Naive thymus-derived CD8-positive, alpha-beta T cell (primary cell): ENCODE measurements around the gene CASK. TPM values are rescaled to one million over a fixed set of nuclear protein-coding genes. Genes with fewer than 3 reads are reported as not detected.

Source experiments
- ATAC-seq, 2 donors: fragments of 150-1000 bp; cut with Tn5 transposase in 1 of 2; sonication (Bioruptor Pico), chemical (Tn5 transposase) in 1 of 2; 1 replicate in 1 of 2; 2 replicates in 1 of 2; pipeline ENCODE4 v1.10.0; 2021; ENCODE audit warnings: mild to moderate bottlenecking in 2 of 2, moderate library complexity in 2 of 2
- POLR2A ChIA-PET: fragments of 350-600 bp; sonication (Branson Sonifier 250); formaldehyde crosslinking; loops from one replicate; lab custom pipeline; 2021; ENCODE audit warnings: antibody characterized with exemption; lab: Charles Lee
- DNase-seq, 10 donors: peaks; one replicate each; pipeline versions ENCODE4 v3.0.0 to v3.0.0-alpha.2; 2020 to 2022
- H3K27ac Mint-ChIP-seq, 10 donors: one replicate each; pipeline ENCODE4 v1.8.0; 2020 to 2022; ENCODE audit warnings: mild to moderate bottlenecking in 10 of 10, mixed read lengths in 10 of 10, moderate library complexity in 4 of 10, inconsistent platforms in 1 of 10
- H3K27me3 Mint-ChIP-seq, 5 donors: one replicate each; pipeline ENCODE4 v1.8.0; 2021 to 2022; ENCODE audit warnings: mixed read lengths in 5 of 5
- H3K36me3 Mint-ChIP-seq, 3 donors: one replicate each; pipeline ENCODE4 v1.8.0; 2020 to 2022; ENCODE audit warnings: mixed read lengths in 3 of 3, mild to moderate bottlenecking in 2 of 3, inconsistent platforms in 1 of 3
- H3K4me1 Mint-ChIP-seq, 4 donors: one replicate each; pipeline ENCODE4 v1.8.0; 2021 to 2022; ENCODE audit warnings: mixed read lengths in 4 of 4
- H3K4me3 Mint-ChIP-seq, 10 donors: one replicate each; pipeline ENCODE4 v1.8.0; 2020 to 2022; ENCODE audit warnings: mild to moderate bottlenecking in 10 of 10, mixed read lengths in 10 of 10, moderate library complexity in 6 of 10, inconsistent platforms in 1 of 10
- H3K9me3 Mint-ChIP-seq, 9 donors: one replicate each; pipeline ENCODE4 v1.8.0; 2020 to 2022; ENCODE audit warnings: mixed read lengths in 9 of 9, mild to moderate bottlenecking in 3 of 9, inconsistent platforms in 1 of 9, moderate library complexity in 1 of 9
- polyA plus RNA-seq, 3 donors: library from polyadenylated mRNA; unstranded; fragments of 300-500 nt; fragmentation: Illumina TruSeq; gene quantifications; one replicate each; pipeline ENCODE4 v1.2.3, GENCODE V29; 2021
- total RNA-seq, 8 experiments: library from RNA in 2 of 8; stranded (reverse) in 2 of 8; gene quantifications; one replicate each; pipeline ENCODE4 v1.2.3 and lab custom pipeline; 2021 to 2026

Gene CASK
- total and polyA plus RNA-seq, 5 experiments from 2014 or later: 4.6 to 90.4 (median 16.1) TPM

DNA sequence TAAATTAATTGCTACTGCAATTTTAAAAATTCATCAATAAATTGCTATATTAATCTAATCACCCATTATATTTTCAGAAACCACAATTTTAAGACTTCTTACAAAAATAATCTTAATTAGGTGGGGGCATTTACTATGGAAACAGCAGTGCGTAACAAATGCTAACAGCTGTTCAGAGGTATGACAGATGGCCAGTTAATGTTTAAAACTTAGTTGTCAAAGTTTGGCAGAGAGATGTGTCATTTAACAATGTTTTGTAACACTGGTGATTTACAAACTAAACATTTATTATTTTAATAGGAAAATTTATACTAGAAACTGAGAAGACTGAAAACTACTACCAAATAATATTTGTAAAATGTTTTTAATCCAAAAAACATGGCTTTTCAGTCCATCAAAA lies 319.8 kb downstream of the CASK start:
- ATAC-seq (no peak), DNase-seq (no peak)
- Mint-ChIP-seq H3K27me3 (no peaks in the 10 kb centered on the region), H3K36me3 (peaks cover 0 to 27% (median 5%) of the 10 kb centered on the region in 3 donors), H3K4me1 (peaks cover 0 to 12% (median 0%) of the 10 kb centered on the region in 4 donors), H3K9me3 (no peaks in the 10 kb centered on the region), H3K4me3 (no peak overlapping the region), H3K27ac (peak overlapping the region in 1 of 10 donors; percentile 29)
- POLR2A ChIA-PET: no interaction called here

GRCh38 chrX:41602816-41603345 lies 320.5 kb downstream of the CASK start:
- Mint-ChIP-seq H3K4me1 (peaks cover 0 to 10% (median 0%) of the 10 kb centered on the region in 4 donors), H3K27ac (no peak overlapping the region), H3K4me3 (no peak overlapping the region), H3K27me3 (no peaks in the 10 kb centered on the region), H3K9me3 (no peaks in the 10 kb centered on the region), H3K36me3 (peaks cover 0 to 24% (median 5%) of the 10 kb centered on the region in 3 donors)
- DNase-seq (no peak), ATAC-seq (no peak)
- POLR2A ChIA-PET: no interaction called here

GRCh38 chrX:41600291-41600690 lies 323.1 kb downstream of the CASK start:
- ATAC-seq (no peak), DNase-seq (no peak)
- Mint-ChIP-seq H3K36me3 (peaks cover 0 to 10% (median 2%) of the 10 kb centered on the region in 3 donors), H3K4me1 (peaks cover 0 to 20% (median 0%) of the 10 kb centered on the region in 4 donors), H3K27ac (no peak overlapping the region), H3K27me3 (no peaks in the 10 kb centered on the region), H3K4me3 (no peak overlapping the region), H3K9me3 (no peaks in the 10 kb centered on the region)
- POLR2A ChIA-PET: interaction anchor here (0.6 kb wide), 1 partner anchor 17 kb away, joined by 3 read pairs; no protein-coding TSS in a partner anchor

DNA sequence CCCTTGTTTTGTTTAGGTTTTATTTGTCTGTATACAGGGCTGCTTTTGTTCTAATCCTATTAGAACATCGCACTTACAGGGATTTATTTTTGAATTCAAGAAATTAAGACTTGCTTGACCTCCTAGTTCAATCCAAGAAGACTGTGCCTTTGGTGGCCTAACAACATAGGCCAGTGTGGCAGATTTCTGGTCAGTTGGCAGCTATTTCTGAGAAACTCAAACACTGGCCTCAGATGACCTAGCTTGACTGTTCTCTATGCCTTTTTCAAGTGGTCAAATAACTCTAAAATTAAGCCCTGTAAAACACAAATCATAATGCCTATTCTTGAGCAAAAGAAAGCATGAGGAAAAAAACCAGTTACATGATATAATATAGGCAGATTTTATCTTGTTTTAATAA lies 323.8 kb downstream of the CASK start:
- no peak for ATAC-seq
- H3K36me3 Mint-ChIP-seq: peaks cover 0 to 11% (median 2%) of the 10 kb centered on the region in 3 donors
- H3K27me3 Mint-ChIP-seq: no peaks in the 10 kb centered on the region
- POLR2A ChIA-PET: no interaction called here
- peaks cover 0 to 22% (median 0%) of the 10 kb centered on the region in 4 donors for H3K4me1 Mint-ChIP-seq
- no peaks in the 10 kb centered on the region for H3K9me3 Mint-ChIP-seq
- no peak overlapping the region for H3K4me3 Mint-ChIP-seq
- H3K27ac Mint-ChIP-seq: no peak overlapping the region
- DNase-seq: no peak

DNA sequence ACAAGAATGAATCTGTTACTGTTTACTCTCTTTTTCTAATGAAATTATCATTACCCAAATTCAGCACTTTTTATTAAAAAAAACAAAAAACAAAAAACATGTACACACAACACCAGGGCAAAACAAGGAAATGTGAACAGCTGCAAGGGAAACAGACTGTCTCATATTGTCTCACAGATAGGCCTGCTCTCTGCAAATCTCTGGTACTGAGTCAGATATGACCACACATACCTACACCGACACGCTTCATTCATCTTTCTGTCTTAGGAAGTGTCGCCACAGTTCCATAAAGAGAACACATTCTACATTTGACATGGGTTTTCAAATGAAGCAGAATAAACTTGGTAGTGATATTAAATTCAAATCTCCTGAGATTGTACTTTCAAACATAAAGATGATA lies 326.8 kb downstream of the CASK start:
- Mint-ChIP-seq H3K4me3 (no peak overlapping the region), H3K27me3 (no peaks in the 10 kb centered on the region), H3K9me3 (no peaks in the 10 kb centered on the region), H3K27ac (peak overlapping the region in 1 of 10 donors; percentile 10), H3K4me1 (peaks cover 0 to 19% (median 0%) of the 10 kb centered on the region in 4 donors), H3K36me3 (peaks cover 0 to 11% (median 2%) of the 10 kb centered on the region in 3 donors)
- POLR2A ChIA-PET: interaction anchor here (1.3 kb wide), 1 partner anchor 12 kb away, joined by 3 read pairs; no protein-coding TSS in a partner anchor
- no peak for ATAC-seq
- DNase-seq: no peak

GRCh38 chrX:41594634-41595033 lies 328.7 kb downstream of the CASK start:
- DNase-seq (no peak), ATAC-seq (no peak)
- Mint-ChIP-seq H3K36me3 (peaks cover 0 to 16% (median 0%) of the 10 kb centered on the region in 3 donors), H3K4me1 (peaks cover 0 to 19% (median under 1%) of the 10 kb centered on the region in 4 donors), H3K27ac (peak overlapping the region in 1 of 10 donors; percentile 1), H3K9me3 (no peaks in the 10 kb centered on the region), H3K4me3 (no peak overlapping the region), H3K27me3 (no peaks in the 10 kb centered on the region)
- POLR2A ChIA-PET: no interaction called here

DNA sequence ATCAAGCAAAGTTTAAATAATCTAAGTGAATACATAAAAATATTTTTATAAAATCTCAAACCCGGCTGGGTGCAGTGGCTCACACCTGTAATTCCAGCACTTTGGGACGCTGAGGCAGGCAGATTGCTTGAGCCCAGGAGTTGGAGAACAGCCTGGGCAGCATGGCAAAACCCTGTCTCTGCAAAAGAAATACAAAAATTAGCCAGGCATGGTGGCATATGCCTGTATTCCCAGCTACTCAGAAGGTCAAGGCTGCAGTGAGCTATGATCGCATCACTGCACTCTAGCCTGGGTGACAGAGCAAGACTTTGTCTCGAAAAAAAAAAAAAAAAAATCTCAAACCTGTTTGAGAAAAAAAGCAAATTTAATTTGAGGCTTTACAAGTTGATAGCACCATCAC lies 331.4 kb downstream of the CASK start:
- Mint-ChIP-seq H3K4me3 (no peak overlapping the region), H3K4me1 (peaks cover 0 to 10% (median under 1%) of the 10 kb centered on the region in 4 donors), H3K36me3 (peaks cover 0 to 26% (median 0%) of the 10 kb centered on the region in 3 donors), H3K27me3 (no peaks in the 10 kb centered on the region), H3K9me3 (no peaks in the 10 kb centered on the region), H3K27ac (no peak overlapping the region)
- no peak for DNase-seq
- POLR2A ChIA-PET: no interaction called here
- no peak for ATAC-seq

DNA sequence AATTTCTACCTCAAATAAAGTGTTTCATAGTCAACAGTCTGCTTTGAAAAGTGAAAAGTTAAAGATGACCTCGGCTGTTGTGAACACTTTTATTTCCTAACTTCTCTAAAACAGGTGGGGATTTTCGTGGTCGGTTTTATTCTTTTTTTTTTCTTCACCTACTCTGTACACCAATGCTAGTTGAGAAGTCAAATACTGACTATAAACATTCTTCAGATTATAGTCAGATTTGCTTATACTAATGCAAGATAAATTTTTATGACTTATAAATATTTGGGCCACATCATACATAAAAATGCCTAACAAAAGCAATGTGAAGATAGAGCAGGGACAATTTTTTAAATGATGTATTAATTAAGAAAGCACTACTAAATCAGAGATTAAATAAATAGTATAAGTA lies 332.7 kb downstream of the CASK start:
- Mint-ChIP-seq H3K4me1 (peaks cover 0 to 2% (median under 1%) of the 10 kb centered on the region in 4 donors), H3K27me3 (no peaks in the 10 kb centered on the region), H3K36me3 (peaks cover 0 to 32% (median 0%) of the 10 kb centered on the region in 3 donors), H3K4me3 (no peak overlapping the region), H3K27ac (no peak overlapping the region), H3K9me3 (no peaks in the 10 kb centered on the region)
- POLR2A ChIA-PET: no interaction called here
- ATAC-seq (no peak), DNase-seq (no peak)

GRCh38 chrX:41589634-41590270 lies 333.6 kb downstream of the CASK start:
- H3K36me3 Mint-ChIP-seq: peaks cover 4 to 36% (median 4%) of the 10 kb centered on the region in 3 donors
- no peaks in the 10 kb centered on the region for H3K9me3 Mint-ChIP-seq

DNA sequence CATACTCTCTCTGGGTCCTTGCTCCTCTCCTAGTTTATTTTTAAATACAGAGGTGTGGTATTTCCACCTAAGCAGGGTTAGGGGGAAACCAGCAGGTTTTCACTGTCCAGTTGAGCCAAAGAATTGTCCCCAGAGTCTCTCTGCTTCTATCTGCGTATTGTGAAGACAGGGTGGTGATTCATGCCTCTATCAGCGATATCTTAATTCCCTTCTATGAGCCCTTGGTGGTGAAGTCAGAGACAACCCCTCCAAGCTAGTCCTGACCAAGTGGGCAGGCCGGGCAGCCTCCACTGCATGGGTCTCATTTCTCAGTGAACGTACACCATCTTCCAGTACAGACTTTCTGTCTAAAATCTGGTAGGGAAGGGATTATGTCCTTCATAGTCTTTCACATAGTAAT lies 335.1 kb downstream of the CASK start:
- peaks cover 0 to 2% (median under 1%) of the 10 kb centered on the region in 4 donors for H3K4me1 Mint-ChIP-seq
- H3K36me3 Mint-ChIP-seq: peaks cover 5 to 43% (median 7%) of the 10 kb centered on the region in 3 donors
- POLR2A ChIA-PET: no interaction called here
- DNase-seq (no peak), ATAC-seq (no peak)
- H3K4me3 Mint-ChIP-seq: no peak overlapping the region
- H3K27ac Mint-ChIP-seq: no peak overlapping the region
- no peaks in the 10 kb centered on the region for H3K9me3 Mint-ChIP-seq
- no peaks in the 10 kb centered on the region for H3K27me3 Mint-ChIP-seq

More at GRCh38 chrX:41589634-41590270, 333.6 kb downstream of the CASK start:
- Mint-ChIP-seq H3K27me3 (no peaks in the 10 kb centered on the region), H3K4me1 (peaks cover 0 to 2% (median 0%) of the 10 kb centered on the region in 4 donors), H3K27ac (no peak overlapping the region), H3K4me3 (no peak overlapping the region)
- POLR2A ChIA-PET: no interaction called here
- DNase-seq (no peak), ATAC-seq (no peak)

DNA sequence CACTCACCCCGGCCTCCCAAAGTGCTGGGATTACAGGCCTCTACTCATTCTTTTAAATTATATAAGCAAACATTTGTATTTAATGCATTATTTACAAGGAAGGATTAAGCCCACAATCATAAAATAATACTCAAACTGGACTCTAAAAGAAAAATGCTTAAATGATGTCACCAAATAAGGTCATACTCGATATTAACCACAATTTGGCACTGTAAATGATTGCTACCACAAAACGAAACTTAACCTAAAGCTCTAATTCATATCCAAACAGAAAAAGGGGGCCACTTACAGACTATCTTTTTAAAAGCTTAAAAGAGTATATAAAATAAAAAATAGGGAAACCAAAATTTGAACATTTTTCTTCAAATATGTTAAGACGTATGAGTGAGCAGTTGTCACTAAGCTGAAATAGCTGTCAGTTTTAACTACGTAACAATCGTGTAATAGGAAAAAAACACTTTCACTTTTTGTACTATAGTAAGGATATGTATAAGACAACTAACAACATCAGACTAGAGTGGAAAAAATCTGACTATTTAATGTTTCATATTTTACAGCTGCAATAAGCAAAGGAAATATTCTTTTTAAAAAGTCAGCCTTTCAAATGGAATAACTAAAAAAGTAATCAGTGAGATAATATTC lies 342.8 kb downstream of the CASK start:
- ATAC-seq: no peak
- peaks cover 26 to 64% (median 32%) of the 10 kb centered on the region in 3 donors for H3K36me3 Mint-ChIP-seq
- peaks cover 0 to 4% (median 0%) of the 10 kb centered on the region in 9 donors for H3K9me3 Mint-ChIP-seq
- H3K4me1 Mint-ChIP-seq: peaks cover 2 to 7% (median 6%) of the 10 kb centered on the region in 4 donors
- POLR2A ChIA-PET: no interaction called here
- no peak for DNase-seq
- H3K4me3 Mint-ChIP-seq: peak overlapping the region in 4 of 10 donors; percentile 22 to 44 (median 29)
- H3K27me3 Mint-ChIP-seq: no peaks in the 10 kb centered on the region
- peak overlapping the region in 4 of 10 donors; percentile 15 to 55 (median 32) for H3K27ac Mint-ChIP-seq

DNA sequence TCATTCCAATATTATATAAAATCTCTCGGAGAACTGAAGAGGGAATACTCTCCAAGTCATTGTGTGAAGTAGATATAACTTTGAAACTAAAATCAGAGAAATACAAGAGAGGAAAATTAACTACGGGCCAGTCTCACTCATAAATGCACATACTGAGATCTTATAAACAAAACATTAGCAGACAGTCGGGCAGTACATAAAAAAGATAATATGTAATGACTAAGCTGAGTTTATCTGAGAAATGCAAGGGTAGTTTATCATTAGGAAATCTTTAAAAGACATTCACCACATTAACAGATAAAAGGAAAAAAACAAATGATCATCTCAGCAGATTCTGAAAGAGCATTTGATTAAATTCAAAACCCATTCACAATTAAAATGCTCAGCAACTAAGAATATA lies 359.5 kb downstream of the CASK start:
- H3K27me3 Mint-ChIP-seq: no peaks in the 10 kb centered on the region
- H3K4me3 Mint-ChIP-seq: no peak overlapping the region
- H3K4me1 Mint-ChIP-seq: peaks cover 13 to 42% (median 30%) of the 10 kb centered on the region in 4 donors
- POLR2A ChIA-PET: no interaction called here
- H3K36me3 Mint-ChIP-seq: peaks cover 0 to 45% (median 10%) of the 10 kb centered on the region in 3 donors
- DNase-seq (no peak), ATAC-seq (no peak)
- H3K9me3 Mint-ChIP-seq: peaks cover 0 to 4% (median 0%) of the 10 kb centered on the region in 9 donors
- H3K27ac Mint-ChIP-seq: peak overlapping the region in 2 of 10 donors; percentile 27 to 65

GRCh38 chrX:41561045-41561444 lies 362.3 kb downstream of the CASK start:
- peaks cover 0 to 30% (median 0%) of the 10 kb centered on the region in 3 donors for H3K36me3 Mint-ChIP-seq
- H3K4me3 Mint-ChIP-seq: peak overlapping the region in 3 of 10 donors; percentile 14 to 50 (median 42)
- H3K27me3 Mint-ChIP-seq: no peaks in the 10 kb centered on the region
- H3K9me3 Mint-ChIP-seq: no peaks in the 10 kb centered on the region
- ATAC-seq (peak; percentile 61 to 64), DNase-seq (peak in 2 of 10 donors; percentile 3 to 5)
- H3K4me1 Mint-ChIP-seq: peaks cover 17 to 60% (median 38%) of the 10 kb centered on the region in 4 donors
- POLR2A ChIA-PET: no interaction called here
- peak overlapping the region in 7 of 10 donors; percentile 7 to 74 (median 38) for H3K27ac Mint-ChIP-seq
